ENCODE results near the gene COL26A1.

- TF ChIP-seq CTCF (IDR thresholded peaks at IDR 0.05): no peak
- TF ChIP-seq POLR2A (IDR thresholded peaks at IDR 0.05): no peak
Measured at GRCh38 chr7:101547022-101547915, 184.6 kb downstream of the COL26A1 start.
